ENCODE results near the gene PDK2. TPM values are rescaled to one million over a fixed set of nuclear protein-coding genes. Genes with fewer than 3 reads are reported as not detected.
A peak's percentile ranks its signal among the peaks of the same experiment; 100 is the strongest.

PDK2 gene
- total and polyA plus RNA-seq, 2 of the 4 experiments (the other 2 are of a cell fraction): 26.7 to 104 TPM

DNA sequence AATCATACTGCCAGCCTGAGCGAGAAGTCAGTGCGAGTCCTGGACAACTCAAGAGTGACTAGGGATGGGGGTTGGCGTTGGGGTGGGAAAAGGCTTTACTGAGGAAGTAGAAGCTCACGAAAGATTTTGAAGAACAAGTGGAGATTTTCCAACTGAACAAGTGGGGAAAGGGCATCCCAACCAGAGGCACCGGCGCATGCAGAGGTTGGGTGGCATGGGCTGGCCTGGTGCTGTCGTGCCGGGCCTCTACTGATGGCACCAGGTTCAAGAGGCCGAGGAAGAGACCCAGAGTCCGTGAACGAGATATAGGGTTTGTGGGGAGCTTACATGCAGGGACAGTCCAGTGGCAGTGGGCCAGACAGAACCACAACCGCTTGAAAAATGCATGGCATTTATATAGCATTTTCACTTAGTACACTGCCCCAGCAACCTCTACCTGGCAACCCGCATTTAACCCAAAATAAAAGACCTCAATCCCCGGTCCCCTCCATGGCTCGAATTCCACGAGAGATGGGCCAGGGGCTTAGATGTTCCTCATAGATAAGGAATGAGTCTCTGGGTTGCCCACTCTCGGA, 46.9 kb upstream of the PDK2 start:
- Histone ChIP-seq H3K9me3 (ENCODE audit: control insufficient read depth, insufficient read depth, low read length) (no peaks in the 10 kb centered on the region), H2AK9ac (replicated peaks; ENCODE audit: low read depth, low read length, poor library complexity) (peak overlapping the region; percentile 98), H3K4me1 (ENCODE audit: control insufficient read depth, insufficient read depth, low read length) (peaks cover 40% of the 10 kb centered on the region), H2BK20ac (ENCODE audit: low read depth, low read length) (peak overlapping the region; percentile 96), H3K27ac (ENCODE audit: insufficient read depth, low read length) (peak overlapping the region; percentile 51; the same call in 1 of the 2 replicates), H3K4me2 (ENCODE audit: low read depth, low read length) (no peak overlapping the region), H3K56ac (ENCODE audit: extremely low read depth, insufficient read depth, low read length) (peak overlapping the region; percentile 13; the same call in 1 of the 2 replicates), H3K4me3 (ENCODE audit: insufficient read depth, low read depth, low read length) (no peak overlapping the region), H3K4ac (ENCODE audit: low read depth, low read length) (peak overlapping the region; percentile 96), H2AK5ac (ENCODE audit: low read depth, low read length) (peak overlapping the region; percentile 98), H2BK120ac (ENCODE audit: low read depth, low read length) (peak overlapping the region; percentile 98), H3K23ac (ENCODE audit: low read depth, low read length) (peak overlapping the region; percentile 92), H3K27me3 (ENCODE audit: control insufficient read depth, insufficient read depth, low read length) (no peaks in the 10 kb centered on the region), H3K9ac (ENCODE audit: low read depth, low read length) (no peak overlapping the region), H4K5ac (ENCODE audit: low read depth, low read length) (peak overlapping the region; percentile 15; the same call in 1 of the 2 replicates), H2AFZ (replicated peaks; ENCODE audit: low read length, poor library complexity) (peak overlapping the region; percentile 28), H3K18ac (ENCODE audit: low read depth, low read length) (peak overlapping the region; percentile 46; the same call in 1 of the 2 replicates), H4K8ac (ENCODE audit: low read depth in 2 of 2, low read length in 2 of 2) (peak overlapping the region; percentile 36 to 94), H3K36me3 (ENCODE audit: control insufficient read depth, insufficient read depth, low read length) (no peaks in the 10 kb centered on the region), H3K9me1 (ENCODE audit: insufficient read depth, low read length) (peaks cover 68% of the 10 kb centered on the region), H2BK5ac (ENCODE audit: low read depth, low read length, poor library complexity, severe bottlenecking) (peak overlapping the region; percentile 82), H4K20me1 (ENCODE audit: insufficient read depth, low read length) (no peaks in the 10 kb centered on the region), H2BK15ac (ENCODE audit: low read depth, low read length) (peak overlapping the region; percentile 93), H3K79me1 (ENCODE audit: low read depth in 1 of 2, low read length in 2 of 2) (peaks cover 0 to 53% of the 10 kb centered on the region in 2 experiments; a peak in 2 of 4 replicates), H3K14ac (replicated peaks; ENCODE audit: low read depth, low read length) (peak overlapping the region; percentile 90), H4K91ac (ENCODE audit: insufficient read depth, low read depth, low read length) (peak overlapping the region; percentile 95)
- no peak for DNase-seq
- no TSS peak for BruUV-seq (replicated peaks)
- no peak for ATAC-seq (ENCODE audit: low read depth)
- in situ Hi-C loops (cut with MboI; ENCODE audit: low sequenced_read_pairs): no loop called here
- TF ChIP-seq CEBPB (IDR thresholded peaks at IDR 0.05; ENCODE audit: low read depth, low read length) (no peak), RAD21 (IDR thresholded peaks at IDR 0.05; ENCODE audit: low read length) (no peak), USF2 (IDR thresholded peaks at IDR 0.05; ENCODE audit: low read depth, low read length) (no peak), FOS (IDR thresholded peaks at IDR 0.05; ENCODE audit: low read depth, low read length) (no peak), RCOR1 (IDR thresholded peaks at IDR 0.05; ENCODE audit: insufficient replicate concordance, low read length) (no peak), POLR2A (IDR thresholded peaks at IDR 0.05; ENCODE audit: low read depth, low read length) (no peak), CHD1 (IDR thresholded peaks at IDR 0.05; ENCODE audit: low read depth, low read length) (no peak), MXI1 (IDR thresholded peaks at IDR 0.05; ENCODE audit: borderline replicate concordance, low read depth, low read length) (no peak), MAFK (IDR thresholded peaks at IDR 0.05; ENCODE audit: low read depth, low read length) (no peak), SMC3 (IDR thresholded peaks at IDR 0.05; ENCODE audit: low read depth, low read length) (no peak), MAZ (IDR thresholded peaks at IDR 0.05; ENCODE audit: borderline replicate concordance, low read depth, low read length) (no peak), RFX5 (IDR thresholded peaks at IDR 0.05; ENCODE audit: low read depth, low read length) (no peak)
- TF ChIP-seq, protein P1, sequence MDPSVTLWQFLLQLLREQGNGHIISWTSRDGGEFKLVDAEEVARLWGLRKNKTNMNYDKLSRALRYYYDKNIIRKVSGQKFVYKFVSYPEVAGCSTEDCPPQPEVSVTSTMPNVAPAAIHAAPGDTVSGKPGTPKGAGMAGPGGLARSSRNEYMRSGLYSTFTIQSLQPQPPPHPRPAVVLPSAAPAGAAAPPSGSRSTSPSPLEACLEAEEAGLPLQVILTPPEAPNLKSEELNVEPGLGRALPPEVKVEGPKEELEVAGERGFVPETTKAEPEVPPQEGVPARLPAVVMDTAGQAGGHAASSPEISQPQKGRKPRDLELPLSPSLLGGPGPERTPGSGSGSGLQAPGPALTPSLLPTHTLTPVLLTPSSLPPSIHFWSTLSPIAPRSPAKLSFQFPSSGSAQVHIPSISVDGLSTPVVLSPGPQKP (IDR thresholded peaks at IDR 0.05; ENCODE audit: borderline replicate concordance, low read depth, low read length): no peak
- ChIA-PET POLR2A (ENCODE audit: unreplicated experiment) (no interaction called here), CTCF (interaction anchor here (0.9 kb wide), 1 partner anchor 222 kb away, joined by 3 read pairs; no protein-coding TSS in a partner anchor)
- dilution Hi-C loops (cut with HindIII; ENCODE audit: low sequenced_read_pairs, unreplicated experiment): no loop called here
- intact Hi-C loops (cut with micrococcal nuclease): no loop called here
- 93% methylated on average over 5 of the region's 17 CpGs; no CpG with 5 or more reads in 1 of the 2 experiments for WGBS, 2 experiments (ENCODE audit: extremely low coverage in 2 of 2, insufficient read length in 1 of 2)
